WTC11 (cell line): Measurements from ENCODE around the gene SLC1A7.

ENCODE experiments used
- JUN ChIP-seq: sonication (generic); formaldehyde crosslinking; IDR thresholded peaks from 2 replicates; pipeline ENCODE4 v1.8.0; 2023; ENCODE audit warnings: mild to moderate bottlenecking, missing genetic modification reagents
- TP53 ChIP-seq: sonication (generic); formaldehyde crosslinking; IDR thresholded peaks from 2 replicates; pipeline ENCODE4 v1.8.1; 2023; ENCODE audit warnings: mild to moderate bottlenecking, missing genetic modification reagents
- TF ChIP-seq, protein P1 (sequence below): fragments of 200-600 bp; IDR thresholded peaks from 2 replicates; pipeline ENCODE4 v1.8.0; 2022; ENCODE audit warnings: antibody characterized with exemption
- TF ChIP-seq, protein P2 (sequence below): sonication (generic); formaldehyde crosslinking; IDR thresholded peaks from 2 replicates; pipeline ENCODE4 v1.8.0; 2022; ENCODE audit warnings: mild to moderate bottlenecking, missing genetic modification reagents
- TF ChIP-seq, protein P3 (sequence below): sonication (generic); formaldehyde crosslinking; IDR thresholded peaks from 2 replicates; pipeline ENCODE4 v1.8.0; 2023; ENCODE audit warnings: missing genetic modification reagents
- TF ChIP-seq, protein P4 (sequence below): sonication (generic); formaldehyde crosslinking; IDR thresholded peaks from 2 replicates; pipeline ENCODE4 v1.8.1; 2023; ENCODE audit warnings: mild to moderate bottlenecking, missing genetic modification reagents

DNA sequence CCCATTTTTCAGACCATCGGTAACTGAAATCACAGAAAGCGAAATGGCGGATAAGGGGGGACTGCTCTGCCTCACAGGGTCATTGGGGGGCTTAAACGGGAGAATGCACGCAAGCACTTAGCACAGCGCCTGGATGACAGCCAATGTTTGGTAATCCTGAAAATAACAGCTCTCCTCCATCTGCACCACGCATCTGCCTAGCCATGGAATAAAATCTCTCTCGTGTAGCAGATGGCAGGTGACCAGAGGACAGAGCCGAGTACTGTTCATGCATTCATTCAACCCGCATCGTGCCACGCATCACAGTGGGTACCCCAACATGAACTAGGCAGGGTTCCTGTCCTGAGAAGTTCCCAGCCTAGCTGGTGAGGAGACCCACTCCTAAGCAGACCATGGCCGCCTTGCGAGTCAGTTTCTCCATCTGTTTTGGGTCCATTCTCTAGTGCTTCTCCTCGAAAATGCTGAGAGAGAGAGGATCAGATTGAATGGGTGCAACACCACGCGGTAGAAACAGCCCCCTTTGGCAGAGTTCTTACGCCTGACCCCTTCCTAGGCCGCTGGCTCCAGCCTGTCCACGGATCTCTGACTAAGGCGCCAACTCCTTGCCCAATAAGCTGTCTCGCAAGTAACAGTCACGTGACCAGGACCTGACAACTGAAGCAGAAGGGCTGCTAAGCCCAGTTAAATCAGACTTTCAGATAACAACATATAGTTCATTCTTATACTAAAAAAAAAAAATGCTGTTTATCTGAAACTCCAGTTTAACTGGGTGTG, 7.3 kb downstream of the SLC1A7 start:
- TF ChIP-seq, protein P1, sequence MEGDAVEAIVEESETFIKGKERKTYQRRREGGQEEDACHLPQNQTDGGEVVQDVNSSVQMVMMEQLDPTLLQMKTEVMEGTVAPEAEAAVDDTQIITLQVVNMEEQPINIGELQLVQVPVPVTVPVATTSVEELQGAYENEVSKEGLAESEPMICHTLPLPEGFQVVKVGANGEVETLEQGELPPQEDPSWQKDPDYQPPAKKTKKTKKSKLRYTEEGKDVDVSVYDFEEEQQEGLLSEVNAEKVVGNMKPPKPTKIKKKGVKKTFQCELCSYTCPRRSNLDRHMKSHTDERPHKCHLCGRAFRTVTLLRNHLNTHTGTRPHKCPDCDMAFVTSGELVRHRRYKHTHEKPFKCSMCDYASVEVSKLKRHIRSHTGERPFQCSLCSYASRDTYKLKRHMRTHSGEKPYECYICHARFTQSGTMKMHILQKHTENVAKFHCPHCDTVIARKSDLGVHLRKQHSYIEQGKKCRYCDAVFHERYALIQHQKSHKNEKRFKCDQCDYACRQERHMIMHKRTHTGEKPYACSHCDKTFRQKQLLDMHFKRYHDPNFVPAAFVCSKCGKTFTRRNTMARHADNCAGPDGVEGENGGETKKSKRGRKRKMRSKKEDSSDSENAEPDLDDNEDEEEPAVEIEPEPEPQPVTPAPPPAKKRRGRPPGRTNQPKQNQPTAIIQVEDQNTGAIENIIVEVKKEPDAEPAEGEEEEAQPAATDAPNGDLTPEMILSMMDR, result no peak
- TF ChIP-seq JUN (CRISPR knock-in tag) (no peak), TP53 (no peak)
- TF ChIP-seq, protein P2, sequence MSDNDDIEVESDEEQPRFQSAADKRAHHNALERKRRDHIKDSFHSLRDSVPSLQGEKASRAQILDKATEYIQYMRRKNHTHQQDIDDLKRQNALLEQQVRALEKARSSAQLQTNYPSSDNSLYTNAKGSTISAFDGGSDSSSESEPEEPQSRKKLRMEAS, result no peak
- TF ChIP-seq, protein P3, sequence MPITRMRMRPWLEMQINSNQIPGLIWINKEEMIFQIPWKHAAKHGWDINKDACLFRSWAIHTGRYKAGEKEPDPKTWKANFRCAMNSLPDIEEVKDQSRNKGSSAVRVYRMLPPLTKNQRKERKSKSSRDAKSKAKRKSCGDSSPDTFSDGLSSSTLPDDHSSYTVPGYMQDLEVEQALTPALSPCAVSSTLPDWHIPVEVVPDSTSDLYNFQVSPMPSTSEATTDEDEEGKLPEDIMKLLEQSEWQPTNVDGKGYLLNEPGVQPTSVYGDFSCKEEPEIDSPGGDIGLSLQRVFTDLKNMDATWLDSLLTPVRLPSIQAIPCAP, result no peak
- TF ChIP-seq, protein P4, sequence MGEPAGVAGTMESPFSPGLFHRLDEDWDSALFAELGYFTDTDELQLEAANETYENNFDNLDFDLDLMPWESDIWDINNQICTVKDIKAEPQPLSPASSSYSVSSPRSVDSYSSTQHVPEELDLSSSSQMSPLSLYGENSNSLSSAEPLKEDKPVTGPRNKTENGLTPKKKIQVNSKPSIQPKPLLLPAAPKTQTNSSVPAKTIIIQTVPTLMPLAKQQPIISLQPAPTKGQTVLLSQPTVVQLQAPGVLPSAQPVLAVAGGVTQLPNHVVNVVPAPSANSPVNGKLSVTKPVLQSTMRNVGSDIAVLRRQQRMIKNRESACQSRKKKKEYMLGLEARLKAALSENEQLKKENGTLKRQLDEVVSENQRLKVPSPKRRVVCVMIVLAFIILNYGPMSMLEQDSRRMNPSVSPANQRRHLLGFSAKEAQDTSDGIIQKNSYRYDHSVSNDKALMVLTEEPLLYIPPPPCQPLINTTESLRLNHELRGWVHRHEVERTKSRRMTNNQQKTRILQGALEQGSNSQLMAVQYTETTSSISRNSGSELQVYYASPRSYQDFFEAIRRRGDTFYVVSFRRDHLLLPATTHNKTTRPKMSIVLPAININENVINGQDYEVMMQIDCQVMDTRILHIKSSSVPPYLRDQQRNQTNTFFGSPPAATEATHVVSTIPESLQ (CRISPR knock-in tag), result no peak
